Gastroesophageal sphincter (tissue), 3 donors: Measurements from ENCODE around the gene CEP97.

ENCODE experiments used
- POLR2AphosphoS5 ChIP-seq: sonication (generic); formaldehyde crosslinking; IDR thresholded peaks from one replicate; pipeline ENCODE4 v1.6.1; 2017; ENCODE audit warnings: antibody characterized with exemption
- TF ChIP-seq, protein P1 (sequence below), 4 experiments: fragments of 200-600 bp in 2 of 4; fragments of 450-650 bp in 2 of 4; sonication (generic) in 1 of 4; IDR thresholded peaks; one replicate each; pipeline ENCODE4 v1.5.1; 2017 to 2019; ENCODE audit warnings: antibody characterized with exemption in 4 of 4, mild to moderate bottlenecking in 2 of 4, moderate library complexity in 2 of 4

DNA sequence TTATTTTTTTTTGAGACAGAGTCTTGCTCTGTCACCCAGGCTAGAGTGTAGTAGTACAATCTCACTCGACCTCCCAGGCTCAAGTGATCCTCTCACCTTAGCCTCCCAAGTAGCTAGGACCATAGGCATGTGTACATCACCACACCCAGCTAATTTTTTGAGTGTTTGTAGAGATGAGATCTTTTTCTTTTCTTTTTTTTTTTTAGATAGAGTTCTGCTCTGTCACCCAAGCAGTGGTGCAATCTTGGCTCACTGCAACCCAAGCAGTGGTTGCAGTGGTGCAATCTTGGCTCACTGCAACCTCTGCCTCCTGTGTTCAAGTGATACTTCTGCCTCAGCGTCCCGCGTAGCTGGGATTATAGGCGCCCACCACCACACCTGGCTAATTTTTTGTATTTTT lies 5.2 kb downstream of the CEP97 start:
- TF ChIP-seq, protein P1, sequence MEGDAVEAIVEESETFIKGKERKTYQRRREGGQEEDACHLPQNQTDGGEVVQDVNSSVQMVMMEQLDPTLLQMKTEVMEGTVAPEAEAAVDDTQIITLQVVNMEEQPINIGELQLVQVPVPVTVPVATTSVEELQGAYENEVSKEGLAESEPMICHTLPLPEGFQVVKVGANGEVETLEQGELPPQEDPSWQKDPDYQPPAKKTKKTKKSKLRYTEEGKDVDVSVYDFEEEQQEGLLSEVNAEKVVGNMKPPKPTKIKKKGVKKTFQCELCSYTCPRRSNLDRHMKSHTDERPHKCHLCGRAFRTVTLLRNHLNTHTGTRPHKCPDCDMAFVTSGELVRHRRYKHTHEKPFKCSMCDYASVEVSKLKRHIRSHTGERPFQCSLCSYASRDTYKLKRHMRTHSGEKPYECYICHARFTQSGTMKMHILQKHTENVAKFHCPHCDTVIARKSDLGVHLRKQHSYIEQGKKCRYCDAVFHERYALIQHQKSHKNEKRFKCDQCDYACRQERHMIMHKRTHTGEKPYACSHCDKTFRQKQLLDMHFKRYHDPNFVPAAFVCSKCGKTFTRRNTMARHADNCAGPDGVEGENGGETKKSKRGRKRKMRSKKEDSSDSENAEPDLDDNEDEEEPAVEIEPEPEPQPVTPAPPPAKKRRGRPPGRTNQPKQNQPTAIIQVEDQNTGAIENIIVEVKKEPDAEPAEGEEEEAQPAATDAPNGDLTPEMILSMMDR (IDR thresholded peaks at IDR 0.05): no peak
- TF ChIP-seq POLR2AphosphoS5: no peak
